Panc1 (cell line): Measurements from ENCODE around the gene KANSL1L. TPM values are rescaled to one million over a fixed set of nuclear protein-coding genes. Genes with fewer than 3 reads are reported as not detected.

Experiments used
- ATAC-seq: fragments of 200-7000 bp; cut with Tn5 transposase; 2 replicates; pipeline ENCODE4 v1.9.1; 2020; ENCODE audit warnings: mild to moderate bottlenecking, moderate library complexity
- BruUV-seq: library from RNA; stranded (reverse); fragments of 400-500 nt; replicated peaks from 2 replicates; lab custom pipeline; 2021; lab: Mats Ljungman, UMichigan
- CTCF ChIA-PET: fragments of 300-600 bp; sonication (Branson Sonifier 250); formaldehyde crosslinking; loops from one replicate; lab custom pipeline; 2022; ENCODE audit warnings: antibody characterized with exemption; lab: Charles Lee
- POLR2A ChIA-PET: fragments of 300-600 bp; sonication (Branson Sonifier 250); formaldehyde crosslinking; loops from one replicate; lab custom pipeline; 2022; ENCODE audit warnings: antibody characterized with exemption; lab: Charles Lee
- DNase-seq: peaks from one replicate; pipeline ENCODE4 v3.0.0-alpha.2; 2010; ENCODE audit warnings: low read depth, low spot score
- H3K27ac ChIP-seq: 2 replicates; pipeline ENCODE4 v1.5.1; 2011; ENCODE audit warnings: mild to moderate bottlenecking, low read length, inconsistent platforms
- H3K27me3 ChIP-seq: fragments of 200-500 bp; sonication (Bioruptor generic); 2 replicates; pipeline ENCODE4 v1.6.0; 2014; ENCODE audit warnings: low read length, inconsistent platforms; ENCODE audit not compliant: control insufficient read depth, insufficient read depth
- H3K36me3 ChIP-seq: fragments of 200-500 bp; sonication (Bioruptor generic); 2 replicates; pipeline ENCODE4 v1.5.1; 2014; ENCODE audit warnings: inconsistent platforms, mild to moderate bottlenecking, low read length, moderate library complexity; ENCODE audit not compliant: control insufficient read depth, insufficient read depth
- H3K4me1 ChIP-seq: 2 replicates; pipeline ENCODE4 v1.5.1; 2011; ENCODE audit warnings: inconsistent platforms, mild to moderate bottlenecking, low read length, moderate library complexity; ENCODE audit not compliant: control insufficient read depth, insufficient read depth
- H3K4me3 ChIP-seq, 2 experiments: 2 replicates each; pipeline ENCODE4 v1.5.1; 2011 to 2012; ENCODE audit warnings: low read depth in 2 of 2, low read length in 2 of 2, mild to moderate bottlenecking in 2 of 2, inconsistent platforms in 1 of 2, moderate library complexity in 1 of 2
- H3K9me3 ChIP-seq: fragments of 200-500 bp; sonication (Bioruptor generic); 2 replicates; pipeline ENCODE4 v1.5.1; 2014; ENCODE audit warnings: low read depth, mild to moderate bottlenecking, inconsistent platforms, low read length, moderate library complexity; ENCODE audit not compliant: control insufficient read depth, insufficient read depth
- POLR2AphosphoS5 ChIP-seq: IDR thresholded peaks from 2 replicates; pipeline ENCODE4 v1.6.1; 2012; ENCODE audit warnings: mild to moderate bottlenecking, low read depth, low read length, moderate library complexity
- SIN3A ChIP-seq: IDR thresholded peaks from 2 replicates; pipeline ENCODE4 v1.6.1; 2012; ENCODE audit warnings: low read depth, mild to moderate bottlenecking, low read length, moderate library complexity, borderline replicate concordance; ENCODE audit not compliant: insufficient read depth
- TCF7L2 ChIP-seq: IDR thresholded peaks from 2 replicates; pipeline ENCODE4 v1.6.1; 2011; ENCODE audit warnings: mild to moderate bottlenecking, low read depth, low read length, inconsistent platforms
- in situ Hi-C: cut with HindIII; loops from 2 replicates; pipeline ENCODE4 v1.10.0; 2016; ENCODE audit warnings: low sequenced_read_pairs, low pct_unique_long_range_greater_than_20kb
- intact Hi-C: fragments of 100-400 bp; cut with micrococcal nuclease; formaldehyde crosslinking; loops from one replicate; pipeline ENCODE4 v1.10.0; 2022; ENCODE audit not compliant: unreplicated experiment
- total RNA-seq: library from RNA; stranded (reverse); gene quantifications from one replicate; pipeline ENCODE4 v1.2.1, GENCODE V29; 2021; ENCODE audit not compliant: unreplicated experiment
- TF ChIP-seq, protein P1 (sequence below), 2 experiments: IDR thresholded peaks; 2 replicates each; pipeline ENCODE4 v1.6.1; 2011 to 2012; ENCODE audit warnings: low read depth in 2 of 2, control low read depth in 1 of 2, low read length in 1 of 2, mild to moderate bottlenecking in 1 of 2, moderate library complexity in 1 of 2; ENCODE audit not compliant: insufficient read depth in 1 of 2
- TF ChIP-seq, protein P2 (sequence below): fragments of 450-650 bp; IDR thresholded peaks from 2 replicates; pipeline ENCODE4 v1.5.1; 2017; ENCODE audit warnings: mild to moderate bottlenecking

KANSL1L gene
- total RNA-seq, 1 experiment from 2014 or later, result 10.5 TPM

DNA sequence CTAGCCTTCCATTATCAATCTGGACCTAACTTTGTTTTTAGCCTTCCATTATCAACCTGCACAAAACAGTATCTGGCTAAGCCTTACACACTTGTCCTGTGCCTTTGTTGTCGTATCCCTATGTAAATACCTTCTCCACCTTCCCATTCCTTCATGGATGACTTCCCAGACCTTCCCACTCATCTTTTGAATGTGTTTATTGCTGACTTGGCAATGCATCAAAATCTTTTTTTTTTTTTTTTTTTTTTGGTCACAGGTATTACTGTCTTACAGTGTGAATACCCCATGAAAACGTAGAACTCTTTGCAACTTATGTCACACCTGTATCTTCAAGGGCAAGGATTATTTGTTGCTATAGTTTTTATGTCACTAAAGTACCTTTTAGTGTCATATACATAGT, 143.0 kb downstream of the KANSL1L start:
- ChIA-PET CTCF (no interaction called here), POLR2A (no interaction called here)
- Histone ChIP-seq H3K4me1 (no peaks in the 10 kb centered on the region), H3K9me3 (no peaks in the 10 kb centered on the region), H3K27ac (no peak overlapping the region), H3K27me3 (no peaks in the 10 kb centered on the region), H3K36me3 (peaks cover 24% of the 10 kb centered on the region), H3K4me3 (no peak overlapping the region)
- intact Hi-C loops, result no loop called here
- ATAC-seq (no peak), DNase-seq (no peak)
- no TSS peak for BruUV-seq
- in situ Hi-C loops, result no loop called here
- TF ChIP-seq TCF7L2, result no peak
- TF ChIP-seq SIN3A, result no peak
- TF ChIP-seq, protein P1, sequence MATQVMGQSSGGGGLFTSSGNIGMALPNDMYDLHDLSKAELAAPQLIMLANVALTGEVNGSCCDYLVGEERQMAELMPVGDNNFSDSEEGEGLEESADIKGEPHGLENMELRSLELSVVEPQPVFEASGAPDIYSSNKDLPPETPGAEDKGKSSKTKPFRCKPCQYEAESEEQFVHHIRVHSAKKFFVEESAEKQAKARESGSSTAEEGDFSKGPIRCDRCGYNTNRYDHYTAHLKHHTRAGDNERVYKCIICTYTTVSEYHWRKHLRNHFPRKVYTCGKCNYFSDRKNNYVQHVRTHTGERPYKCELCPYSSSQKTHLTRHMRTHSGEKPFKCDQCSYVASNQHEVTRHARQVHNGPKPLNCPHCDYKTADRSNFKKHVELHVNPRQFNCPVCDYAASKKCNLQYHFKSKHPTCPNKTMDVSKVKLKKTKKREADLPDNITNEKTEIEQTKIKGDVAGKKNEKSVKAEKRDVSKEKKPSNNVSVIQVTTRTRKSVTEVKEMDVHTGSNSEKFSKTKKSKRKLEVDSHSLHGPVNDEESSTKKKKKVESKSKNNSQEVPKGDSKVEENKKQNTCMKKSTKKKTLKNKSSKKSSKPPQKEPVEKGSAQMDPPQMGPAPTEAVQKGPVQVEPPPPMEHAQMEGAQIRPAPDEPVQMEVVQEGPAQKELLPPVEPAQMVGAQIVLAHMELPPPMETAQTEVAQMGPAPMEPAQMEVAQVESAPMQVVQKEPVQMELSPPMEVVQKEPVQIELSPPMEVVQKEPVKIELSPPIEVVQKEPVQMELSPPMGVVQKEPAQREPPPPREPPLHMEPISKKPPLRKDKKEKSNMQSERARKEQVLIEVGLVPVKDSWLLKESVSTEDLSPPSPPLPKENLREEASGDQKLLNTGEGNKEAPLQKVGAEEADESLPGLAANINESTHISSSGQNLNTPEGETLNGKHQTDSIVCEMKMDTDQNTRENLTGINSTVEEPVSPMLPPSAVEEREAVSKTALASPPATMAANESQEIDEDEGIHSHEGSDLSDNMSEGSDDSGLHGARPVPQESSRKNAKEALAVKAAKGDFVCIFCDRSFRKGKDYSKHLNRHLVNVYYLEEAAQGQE (IDR thresholded peaks at IDR 0.05; ENCODE audit: insufficient read depth in 1 of 2, low read depth in 2 of 2, low read length in 1 of 2), result no peak
- no peak for TF ChIP-seq POLR2AphosphoS5

- ATAC-seq, result no peak
- TF ChIP-seq SIN3A, result no peak
- no peak for TF ChIP-seq TCF7L2
- TF ChIP-seq POLR2AphosphoS5, result no peak
- TF ChIP-seq, protein P1 (IDR thresholded peaks at IDR 0.05; ENCODE audit: insufficient read depth in 1 of 2, low read depth in 2 of 2, low read length in 1 of 2), result no peak
- TF ChIP-seq, protein P2, sequence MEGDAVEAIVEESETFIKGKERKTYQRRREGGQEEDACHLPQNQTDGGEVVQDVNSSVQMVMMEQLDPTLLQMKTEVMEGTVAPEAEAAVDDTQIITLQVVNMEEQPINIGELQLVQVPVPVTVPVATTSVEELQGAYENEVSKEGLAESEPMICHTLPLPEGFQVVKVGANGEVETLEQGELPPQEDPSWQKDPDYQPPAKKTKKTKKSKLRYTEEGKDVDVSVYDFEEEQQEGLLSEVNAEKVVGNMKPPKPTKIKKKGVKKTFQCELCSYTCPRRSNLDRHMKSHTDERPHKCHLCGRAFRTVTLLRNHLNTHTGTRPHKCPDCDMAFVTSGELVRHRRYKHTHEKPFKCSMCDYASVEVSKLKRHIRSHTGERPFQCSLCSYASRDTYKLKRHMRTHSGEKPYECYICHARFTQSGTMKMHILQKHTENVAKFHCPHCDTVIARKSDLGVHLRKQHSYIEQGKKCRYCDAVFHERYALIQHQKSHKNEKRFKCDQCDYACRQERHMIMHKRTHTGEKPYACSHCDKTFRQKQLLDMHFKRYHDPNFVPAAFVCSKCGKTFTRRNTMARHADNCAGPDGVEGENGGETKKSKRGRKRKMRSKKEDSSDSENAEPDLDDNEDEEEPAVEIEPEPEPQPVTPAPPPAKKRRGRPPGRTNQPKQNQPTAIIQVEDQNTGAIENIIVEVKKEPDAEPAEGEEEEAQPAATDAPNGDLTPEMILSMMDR, result no peak
- Histone ChIP-seq H3K27ac (no peak overlapping the region), H3K4me1 (no peaks in the 10 kb centered on the region), H3K27me3 (no peaks in the 10 kb centered on the region), H3K36me3 (peaks cover 27% of the 10 kb centered on the region), H3K4me3 (no peak overlapping the region), H3K9me3 (no peaks in the 10 kb centered on the region)
- ChIA-PET CTCF (interaction anchor here (0.9 kb wide), 1 partner anchor 109 kb away, joined by 3 read pairs; no protein-coding TSS in a partner anchor), POLR2A (no interaction called here)
- no TSS peak for BruUV-seq
- in situ Hi-C loops, result no loop called here
- DNase-seq, result no peak
- intact Hi-C loops, result no loop called here
Observed at GRCh38 chr2:210027608-210028007, 143.6 kb downstream of the KANSL1L start.
